Gastroesophageal sphincter (tissue), 4 donors: ENCODE results near the gene NXPE3. TPM values are rescaled to one million over a fixed set of nuclear protein-coding genes. Genes with fewer than 3 reads are reported as not detected.

Experiments used
- ATAC-seq: fragments of 150-250 bp; one replicate; pipeline ENCODE4 v1.9.1; 2016; ENCODE audit warnings: mild to moderate bottlenecking, moderate library complexity
- H3K27ac ChIP-seq, 4 donors: fragments of 200-600 bp; sonication (generic) in 3 of 4; 1 replicate in 3 of 4; 2 replicates in 1 of 4; pipeline ENCODE4 v1.5.1; 2016 to 2019
- H3K27me3 ChIP-seq: fragments of 200-600 bp; sonication (generic); one replicate; pipeline ENCODE4 v1.5.1; 2019
- H3K36me3 ChIP-seq, 2 donors: fragments of 200-600 bp; sonication (generic); one replicate each; pipeline ENCODE4 v1.5.1; 2019; ENCODE audit warnings: control low read depth in 1 of 2
- H3K4me1 ChIP-seq, 3 donors: fragments of 200-600 bp; sonication (generic); 1 replicate in 2 of 3; 2 replicates in 1 of 3; pipeline ENCODE4 v1.5.1; 2016 to 2019; ENCODE audit warnings: control low read depth in 2 of 3
- H3K4me3 ChIP-seq, 2 donors: fragments of 200-600 bp; sonication (generic); one replicate each; pipeline ENCODE4 v1.5.1; 2019; ENCODE audit warnings: mild to moderate bottlenecking in 1 of 2, moderate library complexity in 1 of 2
- H3K9me3 ChIP-seq, 3 donors: fragments of 200-600 bp; sonication (generic); one replicate each; pipeline ENCODE4 v1.5.1; 2017 to 2019; ENCODE audit warnings: control low read depth in 2 of 3
- CTCF ChIP-seq, 4 experiments: fragments of 200-600 bp in 2 of 4; fragments of 450-650 bp in 2 of 4; sonication (generic) in 1 of 4; IDR thresholded peaks; one replicate each; pipeline ENCODE4 v1.5.1; 2017 to 2019; ENCODE audit warnings: antibody characterized with exemption in 4 of 4, mild to moderate bottlenecking in 2 of 4, moderate library complexity in 2 of 4
- EP300 ChIP-seq: sonication (generic); formaldehyde crosslinking; IDR thresholded peaks from one replicate; pipeline ENCODE4 v1.6.1; 2017; ENCODE audit warnings: antibody characterized with exemption, mild to moderate bottlenecking
- POLR2A ChIP-seq, 2 donors: fragments of 450-650 bp; IDR thresholded peaks; one replicate each; pipeline ENCODE4 v1.6.1; 2017; ENCODE audit warnings: antibody characterized with exemption in 2 of 2, mild to moderate bottlenecking in 2 of 2, moderate library complexity in 1 of 2
- POLR2AphosphoS5 ChIP-seq: sonication (generic); formaldehyde crosslinking; IDR thresholded peaks from one replicate; pipeline ENCODE4 v1.6.1; 2017; ENCODE audit warnings: antibody characterized with exemption
- WGBS, 2 donors: methylation state at CpG; one replicate each; pipeline ENCODE4 v1.1.5; 2018; ENCODE audit warnings: low coverage in 1 of 2; 5-methylcytosine and 5-hydroxymethylcytosine counted together
- total RNA-seq, 4 donors: library from RNA; depleted of rRNA; stranded (reverse); fragments of >200 nt; gene quantifications; one replicate each; pipeline ENCODE4 v1.1.0, GENCODE V29; 2016

NXPE3 gene
- total RNA-seq, 4 donors from 2014 or later: 12.5 to 32.8 (median 18.9) TPM

GRCh38 chr3:101803939-101804338 is 24.9 kb downstream of the NXPE3 start:
- ATAC-seq: no peak
- Histone ChIP-seq H3K27ac (no peak overlapping the region), H3K9me3 (no peaks in the 10 kb centered on the region), H3K4me1 (peaks cover 0 to 22% (median 0%) of the 10 kb centered on the region in 3 donors), H3K4me3 (no peak overlapping the region), H3K27me3 (no peaks in the 10 kb centered on the region), H3K36me3 (peaks cover 0 to 49% of the 10 kb centered on the region in 2 donors)
- TF ChIP-seq CTCF (IDR thresholded peaks at IDR 0.05) (no peak), POLR2AphosphoS5 (no peak), EP300 (no peak), POLR2A (IDR thresholded peaks at IDR 0.05) (no peak)
- WGBS, 2 donors: 82 to 87% methylated on average over 3 of the region's 3 CpGs

GRCh38 chr3:101806491-101806890 is 27.5 kb downstream of the NXPE3 start:
- no peak overlapping the region for H3K4me3 ChIP-seq
- no peak for TF ChIP-seq POLR2A (IDR thresholded peaks at IDR 0.05)
- TF ChIP-seq CTCF (IDR thresholded peaks at IDR 0.05): no peak
- TF ChIP-seq POLR2AphosphoS5: no peak
- H3K36me3 ChIP-seq: peaks cover 0 to 31% of the 10 kb centered on the region in 2 donors
- H3K4me1 ChIP-seq: peaks cover 0 to 42% (median 7%) of the 10 kb centered on the region in 3 donors
- H3K9me3 ChIP-seq: no peaks in the 10 kb centered on the region
- H3K27ac ChIP-seq: no peak overlapping the region
- 80 to 92% methylated on average over 1 of the region's 1 CpG for WGBS, 2 donors
- no peaks in the 10 kb centered on the region for H3K27me3 ChIP-seq
- no peak for ATAC-seq

GRCh38 chr3:101807888-101808287 is 28.9 kb downstream of the NXPE3 start:
- 77 to 97% methylated on average over 2 of the region's 2 CpGs for WGBS, 2 donors
- Histone ChIP-seq H3K27me3 (no peaks in the 10 kb centered on the region), H3K27ac (no peak overlapping the region), H3K9me3 (no peaks in the 10 kb centered on the region), H3K4me3 (no peak overlapping the region), H3K4me1 (peaks cover 0 to 41% (median 7%) of the 10 kb centered on the region in 3 donors), H3K36me3 (peaks cover 0 to 23% of the 10 kb centered on the region in 2 donors)
- no peak for ATAC-seq
- no peak for TF ChIP-seq EP300
- TF ChIP-seq POLR2AphosphoS5: no peak
- TF ChIP-seq CTCF (IDR thresholded peaks at IDR 0.05): no peak
- no peak for TF ChIP-seq POLR2A (IDR thresholded peaks at IDR 0.05)

- H3K36me3 ChIP-seq: peaks cover 0 to 16% of the 10 kb centered on the region in 2 donors
- H3K9me3 ChIP-seq: no peaks in the 10 kb centered on the region
- peak; percentile 58 for ATAC-seq
- H3K4me1 ChIP-seq: peaks cover 0 to 45% (median 11%) of the 10 kb centered on the region in 3 donors
- H3K27ac ChIP-seq: peak overlapping the region in 2 of 4 donors; percentile 37 to 43
- H3K4me3 ChIP-seq: no peak overlapping the region
- H3K27me3 ChIP-seq: no peaks in the 10 kb centered on the region
- no peak for TF ChIP-seq POLR2AphosphoS5
- TF ChIP-seq CTCF (IDR thresholded peaks at IDR 0.05): peak; percentile 45 to 77 (median 72)
- TF ChIP-seq POLR2A (IDR thresholded peaks at IDR 0.05): no peak
- no peak for TF ChIP-seq EP300
Measured at GRCh38 chr3:101809178-101810021, 30.4 kb downstream of the NXPE3 start.

GRCh38 chr3:101810022-101810418 is 31.0 kb downstream of the NXPE3 start:
- Histone ChIP-seq H3K9me3 (no peaks in the 10 kb centered on the region), H3K27me3 (no peaks in the 10 kb centered on the region), H3K36me3 (peaks cover 0 to 16% of the 10 kb centered on the region in 2 donors), H3K4me1 (peaks cover 0 to 52% (median 17%) of the 10 kb centered on the region in 3 donors), H3K27ac (peak overlapping the region in 2 of 4 donors; percentile 21 to 37), H3K4me3 (no peak overlapping the region)
- TF ChIP-seq POLR2A (IDR thresholded peaks at IDR 0.05): no peak
- TF ChIP-seq POLR2AphosphoS5: peak; percentile 46
- no peak for ATAC-seq
